C4-2B (cell line): ENCODE results near the gene SP100.

Experiments used
- ZFX ChIP-seq: fragments of 450-650 bp; IDR thresholded peaks from 2 replicates; pipeline ENCODE4 v1.6.1; 2017
- TF ChIP-seq, protein P1 (sequence below): fragments of 450-650 bp; conservative IDR thresholded peaks from 2 replicates; pipeline ENCODE4 v1.5.1; 2017; ENCODE audit warnings: mild to moderate bottlenecking

DNA sequence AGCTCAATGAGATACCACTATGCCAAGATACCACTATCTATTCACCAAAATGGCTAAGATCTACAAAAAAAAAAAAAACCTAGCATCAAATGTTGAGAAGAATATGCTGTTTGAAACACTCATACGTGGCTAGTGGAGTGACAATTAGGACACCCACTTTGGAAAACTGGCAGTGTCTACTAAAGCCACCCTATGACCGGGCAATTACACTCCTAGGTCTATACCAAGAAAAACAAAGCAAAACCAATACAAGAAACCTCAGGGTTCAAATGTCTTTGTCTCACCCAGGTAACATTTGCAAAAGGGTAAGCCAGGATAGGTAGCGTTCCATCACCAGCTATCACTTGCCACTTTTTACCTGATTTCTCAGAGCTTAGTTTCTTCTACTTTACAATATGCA lies 173.0 kb downstream of the SP100 start:
- TF ChIP-seq, protein P1, sequence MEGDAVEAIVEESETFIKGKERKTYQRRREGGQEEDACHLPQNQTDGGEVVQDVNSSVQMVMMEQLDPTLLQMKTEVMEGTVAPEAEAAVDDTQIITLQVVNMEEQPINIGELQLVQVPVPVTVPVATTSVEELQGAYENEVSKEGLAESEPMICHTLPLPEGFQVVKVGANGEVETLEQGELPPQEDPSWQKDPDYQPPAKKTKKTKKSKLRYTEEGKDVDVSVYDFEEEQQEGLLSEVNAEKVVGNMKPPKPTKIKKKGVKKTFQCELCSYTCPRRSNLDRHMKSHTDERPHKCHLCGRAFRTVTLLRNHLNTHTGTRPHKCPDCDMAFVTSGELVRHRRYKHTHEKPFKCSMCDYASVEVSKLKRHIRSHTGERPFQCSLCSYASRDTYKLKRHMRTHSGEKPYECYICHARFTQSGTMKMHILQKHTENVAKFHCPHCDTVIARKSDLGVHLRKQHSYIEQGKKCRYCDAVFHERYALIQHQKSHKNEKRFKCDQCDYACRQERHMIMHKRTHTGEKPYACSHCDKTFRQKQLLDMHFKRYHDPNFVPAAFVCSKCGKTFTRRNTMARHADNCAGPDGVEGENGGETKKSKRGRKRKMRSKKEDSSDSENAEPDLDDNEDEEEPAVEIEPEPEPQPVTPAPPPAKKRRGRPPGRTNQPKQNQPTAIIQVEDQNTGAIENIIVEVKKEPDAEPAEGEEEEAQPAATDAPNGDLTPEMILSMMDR: no peak
- no peak for TF ChIP-seq ZFX
